ENCODE measurements around the gene NFIC.
A peak's percentile ranks its signal among the peaks of the same experiment; 100 is the strongest.
"Not testable (repeated sequence)": the region's sequence is repeated elsewhere in the genome, so short reads cannot be mapped to it uniquely, and the experiment has no call there.

The NFIC gene

DNA sequence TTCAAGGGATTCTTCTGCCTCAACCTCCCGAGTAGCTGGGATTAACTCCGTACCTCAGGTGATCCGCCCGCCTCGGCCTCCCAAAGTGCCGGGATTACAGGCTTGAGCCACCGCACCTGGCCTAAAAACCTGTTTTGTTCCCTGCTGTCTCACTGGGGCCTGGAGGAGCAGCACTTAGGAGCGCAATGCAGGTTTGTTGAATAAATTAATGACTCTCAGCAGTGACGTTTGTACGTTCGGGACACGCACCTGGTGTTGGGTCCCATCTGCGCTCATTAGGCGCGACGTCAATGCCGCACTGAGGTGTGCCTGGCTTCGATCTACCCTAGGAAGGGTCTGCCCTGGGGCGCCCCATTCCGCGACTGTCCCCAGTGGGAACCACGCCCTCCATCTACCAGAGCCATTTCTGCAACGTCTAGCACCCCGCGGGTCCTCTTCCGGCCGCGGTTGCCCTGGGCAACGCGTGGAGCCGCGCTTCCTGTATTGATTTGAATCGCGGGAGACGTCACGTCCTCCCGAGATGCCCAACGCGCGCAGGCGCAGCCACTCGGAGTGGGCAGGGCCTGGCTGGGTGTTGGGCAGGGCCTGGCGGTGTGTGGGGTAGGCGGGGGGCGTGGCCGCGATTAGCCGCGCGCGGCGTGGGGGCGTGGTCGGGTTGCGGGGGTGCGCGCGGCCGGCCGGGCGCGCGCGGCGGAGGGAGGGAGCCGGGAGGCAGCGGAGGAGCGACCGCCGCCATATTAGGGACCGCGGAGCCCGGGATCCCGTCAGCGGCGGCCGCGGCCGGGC is 139.4 kb downstream of the NFIC start, which contains the start of gene FZR1:
FZR1 (plus strand) TSS at position 714 of the 786 bp plus-strand sequence. CDS start 16,679 bp downstream, outside the sequence.
- Histone ChIP-seq H3K27ac (peak within 1 kb of the TSS; percentile 84), H3K9me3 (no peaks in the 10 kb centered on the region), H3K4me3 (ENCODE audit: low read depth in 1 of 2, low read length in 1 of 2) (peak within 1 kb of the TSS; percentile 84 to 90), H3K36me3 (peaks cover 24% of the 10 kb centered on the region), H3K4me1 (ENCODE audit: control insufficient read depth in 1 of 2, insufficient read depth in 1 of 2, low read depth in 1 of 2, low read length in 1 of 2) (peaks cover 27 to 30% of the 10 kb centered on the region in 2 experiments), H3K27me3 (no peaks in the 10 kb centered on the region)
- TF ChIP-seq, protein P1, sequence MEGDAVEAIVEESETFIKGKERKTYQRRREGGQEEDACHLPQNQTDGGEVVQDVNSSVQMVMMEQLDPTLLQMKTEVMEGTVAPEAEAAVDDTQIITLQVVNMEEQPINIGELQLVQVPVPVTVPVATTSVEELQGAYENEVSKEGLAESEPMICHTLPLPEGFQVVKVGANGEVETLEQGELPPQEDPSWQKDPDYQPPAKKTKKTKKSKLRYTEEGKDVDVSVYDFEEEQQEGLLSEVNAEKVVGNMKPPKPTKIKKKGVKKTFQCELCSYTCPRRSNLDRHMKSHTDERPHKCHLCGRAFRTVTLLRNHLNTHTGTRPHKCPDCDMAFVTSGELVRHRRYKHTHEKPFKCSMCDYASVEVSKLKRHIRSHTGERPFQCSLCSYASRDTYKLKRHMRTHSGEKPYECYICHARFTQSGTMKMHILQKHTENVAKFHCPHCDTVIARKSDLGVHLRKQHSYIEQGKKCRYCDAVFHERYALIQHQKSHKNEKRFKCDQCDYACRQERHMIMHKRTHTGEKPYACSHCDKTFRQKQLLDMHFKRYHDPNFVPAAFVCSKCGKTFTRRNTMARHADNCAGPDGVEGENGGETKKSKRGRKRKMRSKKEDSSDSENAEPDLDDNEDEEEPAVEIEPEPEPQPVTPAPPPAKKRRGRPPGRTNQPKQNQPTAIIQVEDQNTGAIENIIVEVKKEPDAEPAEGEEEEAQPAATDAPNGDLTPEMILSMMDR (IDR thresholded peaks at IDR 0.05) = peak; percentile 25

DNA sequence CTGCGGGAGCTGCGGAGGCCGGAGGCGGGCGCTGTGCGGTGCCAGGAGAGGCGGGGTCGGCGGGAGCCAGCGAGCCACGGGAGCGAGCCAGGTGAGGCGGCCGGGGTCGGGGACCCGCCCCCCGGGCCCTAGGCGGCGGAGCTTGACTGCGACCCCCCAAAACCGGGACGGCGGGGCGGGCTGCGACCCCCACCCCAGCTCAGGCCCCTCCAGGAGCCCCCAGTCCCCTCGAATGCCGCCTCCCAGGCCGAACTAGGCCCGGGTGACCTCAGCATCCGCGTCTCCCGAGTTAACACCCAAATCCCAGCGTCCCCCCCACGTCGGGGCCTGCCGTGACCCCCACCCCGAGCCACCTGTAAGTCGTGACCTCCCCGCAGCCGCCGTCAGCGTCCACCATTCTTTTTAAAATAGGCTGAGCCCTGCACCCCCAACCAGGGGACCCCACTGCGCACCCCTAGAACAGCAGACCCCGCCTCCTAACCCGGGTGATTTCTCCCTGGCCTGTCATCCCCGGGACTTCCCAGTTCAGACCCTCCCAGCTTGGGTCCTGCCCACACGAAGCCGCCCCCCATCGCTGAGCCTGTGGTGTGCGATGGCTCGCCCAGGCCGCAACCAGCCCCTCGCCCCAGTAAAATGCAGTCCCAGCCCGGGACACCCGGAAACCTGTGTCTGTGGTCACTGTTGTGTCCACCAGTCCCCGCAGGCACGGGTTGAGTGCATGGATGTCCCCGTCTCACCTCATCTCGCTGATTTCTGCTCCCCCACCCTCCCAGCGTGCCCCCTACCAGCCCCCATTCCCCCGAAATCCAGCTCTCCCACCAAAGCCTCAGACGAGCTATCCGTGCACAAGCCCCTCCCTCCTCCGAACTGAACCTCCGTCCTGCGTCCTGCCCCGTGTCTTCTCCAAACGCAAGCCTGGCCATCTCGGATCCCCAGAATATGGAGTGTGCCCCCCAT is 140.3 kb downstream of the NFIC start:
- Histone ChIP-seq H3K9me3 (no peaks in the 10 kb centered on the region), H3K36me3 (peaks cover 32% of the 10 kb centered on the region), H3K4me3 (ENCODE audit: low read depth in 1 of 2, low read length in 1 of 2) (peak overlapping the region; percentile 84 to 90), H3K4me1 (ENCODE audit: control insufficient read depth in 1 of 2, insufficient read depth in 1 of 2, low read depth in 1 of 2, low read length in 1 of 2) (peaks cover 23 to 25% of the 10 kb centered on the region in 2 experiments), H3K27ac (peak overlapping the region; percentile 84), H3K27me3 (no peaks in the 10 kb centered on the region)
- TF ChIP-seq, protein P1 (IDR thresholded peaks at IDR 0.05) = no peak

DNA sequence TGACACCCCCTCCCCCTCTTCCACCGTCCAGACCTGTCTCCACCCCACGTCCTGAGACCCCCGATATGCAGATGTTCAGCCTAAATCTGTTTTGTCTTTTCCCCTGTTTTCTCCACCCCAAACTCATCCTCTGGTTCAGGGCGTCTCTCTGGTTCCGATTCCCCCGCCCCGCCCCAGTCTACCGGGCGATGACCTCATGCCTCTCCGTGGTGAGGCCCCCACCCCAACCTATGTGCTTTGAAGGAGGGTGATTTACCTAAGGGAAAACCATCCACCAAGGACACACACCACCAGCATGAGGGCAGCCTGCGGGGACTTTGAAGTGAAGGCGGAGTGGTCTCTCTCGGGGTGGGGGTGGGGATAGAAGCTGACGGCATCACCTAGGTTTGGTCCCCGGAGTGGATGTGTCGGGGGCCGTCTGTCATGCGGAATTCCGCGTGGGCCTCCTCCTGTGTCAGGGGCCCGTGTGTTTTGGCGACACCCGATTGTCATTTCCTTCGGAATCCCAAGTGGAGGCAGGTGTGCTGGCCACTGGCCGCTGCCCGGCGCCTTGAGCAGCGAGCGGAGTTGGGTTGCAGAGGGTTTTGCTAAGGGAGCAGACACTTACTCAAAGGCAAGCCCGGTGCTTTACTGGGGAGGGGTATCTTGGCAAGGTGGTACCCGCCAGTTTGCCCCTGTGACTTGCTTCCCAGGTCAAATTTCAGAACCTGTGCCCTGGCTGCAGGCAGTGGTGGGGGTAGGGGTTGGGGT is 141.2 kb downstream of the NFIC start:
- TF ChIP-seq, protein P1 (IDR thresholded peaks at IDR 0.05) = no peak
- H3K36me3 ChIP-seq = peaks cover 41% of the 10 kb centered on the region
- H3K9me3 ChIP-seq = no peaks in the 10 kb centered on the region
- peaks cover 23 to 25% of the 10 kb centered on the region in 2 experiments for H3K4me1 ChIP-seq (ENCODE audit: control insufficient read depth in 1 of 2, insufficient read depth in 1 of 2, low read depth in 1 of 2, low read length in 1 of 2)
- H3K27ac ChIP-seq = peak overlapping the region; percentile 84
- peak overlapping the region; percentile 84 to 90 for H3K4me3 ChIP-seq (ENCODE audit: low read depth in 1 of 2, low read length in 1 of 2)
- no peaks in the 10 kb centered on the region for H3K27me3 ChIP-seq

DNA sequence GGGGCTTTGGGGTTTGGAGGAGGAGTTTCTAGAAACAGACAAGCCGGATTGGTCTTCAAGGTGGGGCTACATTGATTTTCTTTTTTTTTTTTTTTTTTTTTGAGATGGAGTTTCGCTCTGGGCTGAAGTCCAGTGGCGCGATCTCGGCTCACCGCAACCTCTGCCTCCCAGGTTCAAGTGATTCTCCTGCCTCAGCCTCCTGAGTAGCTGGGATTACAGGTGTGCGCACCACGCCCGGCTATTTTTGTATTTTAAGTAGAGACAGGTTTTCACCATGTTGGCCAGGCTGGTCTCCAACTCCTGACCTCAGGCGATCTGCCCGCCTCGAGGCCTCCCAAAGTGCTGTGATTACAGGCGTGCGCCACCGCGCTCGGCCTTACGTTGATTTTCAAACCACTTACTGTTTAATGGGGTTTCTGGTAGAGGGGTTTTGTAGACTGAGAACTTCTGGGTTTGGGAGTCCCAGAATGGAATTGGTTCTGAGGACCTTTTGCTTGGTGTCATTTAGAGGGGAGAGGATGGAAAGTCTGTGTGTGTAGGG is 141.8 kb downstream of the NFIC start:
- H3K4me1 ChIP-seq (ENCODE audit: control insufficient read depth in 1 of 2, insufficient read depth in 1 of 2, low read depth in 1 of 2, low read length in 1 of 2) = peaks cover 23 to 25% of the 10 kb centered on the region in 2 experiments

DNA sequence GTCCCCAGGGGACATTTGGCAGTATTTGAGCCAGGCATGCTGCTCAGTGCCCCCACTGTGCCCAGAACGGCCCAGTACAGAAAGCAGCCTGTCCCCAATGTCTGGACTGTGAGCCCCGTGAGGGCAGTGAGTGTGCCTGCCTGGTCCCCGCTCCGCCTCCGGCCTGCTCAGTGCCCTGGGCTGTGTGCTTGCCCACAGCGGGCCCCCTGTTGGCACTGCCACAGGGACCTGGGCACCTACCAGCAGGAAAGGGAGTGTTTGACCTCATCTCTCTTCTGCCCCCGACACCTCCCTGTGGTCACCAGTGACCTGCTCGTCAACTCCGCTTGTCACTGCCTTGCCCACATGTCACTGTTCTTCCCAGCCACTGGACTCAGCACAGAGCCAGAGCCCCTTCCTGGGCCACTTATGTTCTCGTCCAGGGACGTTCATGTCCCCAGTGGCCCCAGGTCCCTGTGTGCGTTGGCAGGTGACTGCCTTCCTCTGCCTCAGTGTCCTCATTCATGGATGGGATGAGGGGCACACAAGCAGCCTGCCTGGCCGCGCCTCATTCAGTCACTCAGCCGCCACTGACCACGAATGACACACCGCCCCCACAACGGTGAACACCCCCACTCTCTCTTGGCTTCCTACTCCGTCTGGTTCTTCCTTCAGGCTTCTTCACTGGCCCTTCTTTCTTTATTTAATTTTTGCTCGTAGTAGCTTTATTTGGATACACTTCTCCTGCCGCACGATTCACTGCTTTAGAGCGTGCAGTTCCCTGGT is 142.6 kb downstream of the NFIC start:
- TF ChIP-seq, protein P1 (IDR thresholded peaks at IDR 0.05) = no peak
- peaks cover 23 to 25% of the 10 kb centered on the region in 2 experiments for H3K4me1 ChIP-seq (ENCODE audit: control insufficient read depth in 1 of 2, insufficient read depth in 1 of 2, low read depth in 1 of 2, low read length in 1 of 2)
- H3K27me3 ChIP-seq = no peaks in the 10 kb centered on the region
- peaks cover 53% of the 10 kb centered on the region for H3K36me3 ChIP-seq
- H3K9me3 ChIP-seq = no peaks in the 10 kb centered on the region
- no peak overlapping the region for H3K27ac ChIP-seq
- no peak overlapping the region for H3K4me3 ChIP-seq (ENCODE audit: low read depth in 1 of 2, low read length in 1 of 2)

More for the DNA sequence above, 141.8 kb downstream of the NFIC start:
- not testable (repeated sequence) for H3K4me3 ChIP-seq (ENCODE audit: low read depth in 1 of 2, low read length in 1 of 2); H3K9me3 ChIP-seq; H3K27ac ChIP-seq; H3K27me3 ChIP-seq
- H3K36me3 ChIP-seq = peaks cover 45% of the 10 kb centered on the region
